ENCODE data around the gene PRRG1.
"Not testable (repeated sequence)": the region's sequence is repeated elsewhere in the genome, so short reads cannot be mapped to it uniquely, and the experiment has no call there.

The PRRG1 gene

GRCh38 chrX:37474478-37474877 is 125.3 kb downstream of the PRRG1 start:
- H3K9ac ChIP-seq (ENCODE audit: low read length): no peak overlapping the region
- H3K4me3 ChIP-seq (ENCODE audit: low read length): no peak overlapping the region
- H3K4me1 ChIP-seq (ENCODE audit: low read length): no peaks in the 10 kb centered on the region
- H3K79me2 ChIP-seq (ENCODE audit: low read length): no peaks in the 10 kb centered on the region
- no peaks in the 10 kb centered on the region for H3K9me3 ChIP-seq (ENCODE audit: insufficient read depth, low read length)
- TF ChIP-seq, protein P1, sequence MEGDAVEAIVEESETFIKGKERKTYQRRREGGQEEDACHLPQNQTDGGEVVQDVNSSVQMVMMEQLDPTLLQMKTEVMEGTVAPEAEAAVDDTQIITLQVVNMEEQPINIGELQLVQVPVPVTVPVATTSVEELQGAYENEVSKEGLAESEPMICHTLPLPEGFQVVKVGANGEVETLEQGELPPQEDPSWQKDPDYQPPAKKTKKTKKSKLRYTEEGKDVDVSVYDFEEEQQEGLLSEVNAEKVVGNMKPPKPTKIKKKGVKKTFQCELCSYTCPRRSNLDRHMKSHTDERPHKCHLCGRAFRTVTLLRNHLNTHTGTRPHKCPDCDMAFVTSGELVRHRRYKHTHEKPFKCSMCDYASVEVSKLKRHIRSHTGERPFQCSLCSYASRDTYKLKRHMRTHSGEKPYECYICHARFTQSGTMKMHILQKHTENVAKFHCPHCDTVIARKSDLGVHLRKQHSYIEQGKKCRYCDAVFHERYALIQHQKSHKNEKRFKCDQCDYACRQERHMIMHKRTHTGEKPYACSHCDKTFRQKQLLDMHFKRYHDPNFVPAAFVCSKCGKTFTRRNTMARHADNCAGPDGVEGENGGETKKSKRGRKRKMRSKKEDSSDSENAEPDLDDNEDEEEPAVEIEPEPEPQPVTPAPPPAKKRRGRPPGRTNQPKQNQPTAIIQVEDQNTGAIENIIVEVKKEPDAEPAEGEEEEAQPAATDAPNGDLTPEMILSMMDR (IDR thresholded peaks at IDR 0.05; ENCODE audit: low read depth, low read length): no peak
- no peak for TF ChIP-seq EZH2phosphoT487 (IDR thresholded peaks at IDR 0.05; ENCODE audit: low read depth)
- no peak overlapping the region for H3K4me2 ChIP-seq (ENCODE audit: low read length)
- no peak overlapping the region for H2AFZ ChIP-seq (ENCODE audit: low read depth, low read length)
- no peak overlapping the region for H3K27ac ChIP-seq (ENCODE audit: low read length)
- no peaks in the 10 kb centered on the region for H3K27me3 ChIP-seq (ENCODE audit: low read depth, low read length)
- no peaks in the 10 kb centered on the region for H3K36me3 ChIP-seq (replicated peaks; ENCODE audit: low read depth, low read length)
- H4K20me1 ChIP-seq (ENCODE audit: insufficient read depth, low read length): no peaks in the 10 kb centered on the region

GRCh38 chrX:37476571-37477170 is 127.5 kb downstream of the PRRG1 start:
- Histone ChIP-seq H3K27ac (ENCODE audit: low read length) (no peak overlapping the region), H3K27me3 (ENCODE audit: low read depth, low read length) (no peaks in the 10 kb centered on the region), H4K20me1 (ENCODE audit: insufficient read depth, low read length) (no peaks in the 10 kb centered on the region), H3K9ac (ENCODE audit: low read length) (no peak overlapping the region), H3K4me2 (ENCODE audit: low read length) (no peak overlapping the region), H3K9me3 (ENCODE audit: insufficient read depth, low read length) (no peaks in the 10 kb centered on the region), H2AFZ (ENCODE audit: low read depth, low read length) (no peak overlapping the region), H3K4me3 (ENCODE audit: low read length) (no peak overlapping the region), H3K36me3 (replicated peaks; ENCODE audit: low read depth, low read length) (no peaks in the 10 kb centered on the region), H3K4me1 (ENCODE audit: low read length) (no peaks in the 10 kb centered on the region), H3K79me2 (ENCODE audit: low read length) (no peaks in the 10 kb centered on the region)
- TF ChIP-seq, protein P1 (IDR thresholded peaks at IDR 0.05; ENCODE audit: low read depth, low read length): no peak
- TF ChIP-seq EZH2phosphoT487 (IDR thresholded peaks at IDR 0.05; ENCODE audit: low read depth): no peak

DNA sequence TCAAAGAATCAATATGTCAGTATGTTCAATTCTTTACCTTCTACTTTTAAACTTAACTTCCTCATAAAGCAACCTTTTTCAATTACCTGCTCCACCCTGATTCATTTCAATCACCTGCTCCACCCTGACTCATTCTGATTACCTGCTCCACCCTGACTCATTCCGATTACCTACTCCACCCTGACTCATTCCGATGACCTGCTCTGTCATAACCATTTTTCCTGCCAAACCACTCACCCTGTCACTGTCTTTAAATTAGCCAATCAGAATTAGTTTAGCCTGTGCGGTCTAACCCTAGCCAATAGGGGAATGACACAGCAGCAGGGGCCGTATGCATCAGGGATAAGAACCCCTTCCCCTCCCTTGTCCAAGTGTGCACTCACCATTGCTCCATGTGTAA is 135.2 kb downstream of the PRRG1 start:
- H3K79me2 ChIP-seq (ENCODE audit: low read length): not testable (repeated sequence)

GRCh38 chrX:37485429-37485828 is 136.3 kb downstream of the PRRG1 start:
- H3K4me1 ChIP-seq (ENCODE audit: low read length): no peaks in the 10 kb centered on the region
- no peak overlapping the region for H3K27ac ChIP-seq (ENCODE audit: low read length)
- no peak overlapping the region for H3K4me2 ChIP-seq (ENCODE audit: low read length)
- no peak overlapping the region for H2AFZ ChIP-seq (ENCODE audit: low read depth, low read length)
- H3K4me3 ChIP-seq (ENCODE audit: low read length): no peak overlapping the region
- no peaks in the 10 kb centered on the region for H4K20me1 ChIP-seq (ENCODE audit: insufficient read depth, low read length)
- H3K9me3 ChIP-seq (ENCODE audit: insufficient read depth, low read length): no peaks in the 10 kb centered on the region
- no peaks in the 10 kb centered on the region for H3K36me3 ChIP-seq (replicated peaks; ENCODE audit: low read depth, low read length)
- no peaks in the 10 kb centered on the region for H3K27me3 ChIP-seq (ENCODE audit: low read depth, low read length)
- H3K79me2 ChIP-seq (ENCODE audit: low read length): no peaks in the 10 kb centered on the region
- H3K9ac ChIP-seq (ENCODE audit: low read length): no peak overlapping the region
- TF ChIP-seq EZH2phosphoT487 (IDR thresholded peaks at IDR 0.05; ENCODE audit: low read depth): no peak
- TF ChIP-seq, protein P1 (IDR thresholded peaks at IDR 0.05; ENCODE audit: low read depth, low read length): no peak

More for the DNA sequence above, 135.2 kb downstream of the PRRG1 start:
- H2AFZ ChIP-seq (ENCODE audit: low read depth, low read length); H3K27me3 ChIP-seq (ENCODE audit: low read depth, low read length); H3K4me2 ChIP-seq (ENCODE audit: low read length); H3K4me1 ChIP-seq (ENCODE audit: low read length); H3K4me3 ChIP-seq (ENCODE audit: low read length); H4K20me1 ChIP-seq (ENCODE audit: insufficient read depth, low read length); H3K9ac ChIP-seq (ENCODE audit: low read length); H3K9me3 ChIP-seq (ENCODE audit: insufficient read depth, low read length); H3K27ac ChIP-seq (ENCODE audit: low read length); H3K36me3 ChIP-seq (replicated peaks; ENCODE audit: low read depth, low read length): not testable (repeated sequence)
